Muscle of back (tissue), 11 donors: ENCODE measurements around the gene PIK3R1. TPM values are rescaled to one million over a fixed set of nuclear protein-coding genes. Genes with fewer than 3 reads are reported as not detected.

Experiments
- DNase-seq, 3 donors: peaks; one replicate each; pipeline versions ENCODE4 v3.0.0 to v3.0.0-alpha.2; 2013
- polyA plus RNA-seq, 10 donors: library from polyadenylated mRNA; unstranded; fragments of 120-200 nt; gene quantifications; one replicate each; pipeline ENCODE4 v1.2.1, GENCODE V29; 2013; ENCODE audit not compliant: insufficient read length in 10 of 10

The PIK3R1 gene
- polyA plus RNA-seq, 10 donors = 48.5 to 75.7 (median 62.7) TPM

- no peak for DNase-seq
Observed at GRCh38 chr5:68250661-68251298, 35.2 kb downstream of the PIK3R1 start.

GRCh38 chr5:68251386-68251785 is 35.8 kb downstream of the PIK3R1 start:
- DNase-seq = no peak

DNA sequence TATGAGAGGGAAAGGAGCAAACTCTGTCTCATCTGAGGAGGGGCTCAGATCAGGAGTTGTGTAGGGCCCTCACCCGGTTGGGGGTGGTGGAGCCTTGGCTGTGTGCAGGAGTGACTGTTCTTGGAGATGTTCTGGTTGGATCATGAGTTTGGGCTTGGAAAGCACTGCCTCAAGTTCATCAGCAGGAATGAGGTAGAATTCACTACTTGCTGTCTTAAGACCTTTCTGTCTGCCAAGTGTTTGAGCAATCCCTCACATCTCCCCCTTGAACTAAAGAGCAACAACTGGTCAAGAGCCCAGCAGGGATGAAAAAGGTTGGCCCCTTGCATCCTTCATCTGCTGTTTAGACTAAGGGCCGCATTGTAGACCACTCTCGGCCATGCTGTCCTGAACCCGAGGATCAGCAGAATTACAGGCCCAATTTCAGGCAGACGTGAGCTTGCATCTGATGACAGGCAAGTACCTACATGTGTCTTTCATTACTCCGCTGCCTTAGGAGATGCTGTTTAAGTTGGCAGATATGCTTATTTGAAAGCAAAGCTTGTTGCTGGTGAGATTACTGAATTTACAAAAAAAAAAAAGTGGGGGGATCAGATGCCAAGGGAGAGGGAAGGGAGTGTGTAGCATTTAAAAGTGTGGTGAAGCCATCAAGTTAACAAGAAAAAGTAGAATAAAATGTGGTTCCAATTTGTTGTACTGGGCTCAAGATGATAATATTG is 36.4 kb downstream of the PIK3R1 start:
- DNase-seq = peak; percentile 75 to 93 (median 79)

DNA sequence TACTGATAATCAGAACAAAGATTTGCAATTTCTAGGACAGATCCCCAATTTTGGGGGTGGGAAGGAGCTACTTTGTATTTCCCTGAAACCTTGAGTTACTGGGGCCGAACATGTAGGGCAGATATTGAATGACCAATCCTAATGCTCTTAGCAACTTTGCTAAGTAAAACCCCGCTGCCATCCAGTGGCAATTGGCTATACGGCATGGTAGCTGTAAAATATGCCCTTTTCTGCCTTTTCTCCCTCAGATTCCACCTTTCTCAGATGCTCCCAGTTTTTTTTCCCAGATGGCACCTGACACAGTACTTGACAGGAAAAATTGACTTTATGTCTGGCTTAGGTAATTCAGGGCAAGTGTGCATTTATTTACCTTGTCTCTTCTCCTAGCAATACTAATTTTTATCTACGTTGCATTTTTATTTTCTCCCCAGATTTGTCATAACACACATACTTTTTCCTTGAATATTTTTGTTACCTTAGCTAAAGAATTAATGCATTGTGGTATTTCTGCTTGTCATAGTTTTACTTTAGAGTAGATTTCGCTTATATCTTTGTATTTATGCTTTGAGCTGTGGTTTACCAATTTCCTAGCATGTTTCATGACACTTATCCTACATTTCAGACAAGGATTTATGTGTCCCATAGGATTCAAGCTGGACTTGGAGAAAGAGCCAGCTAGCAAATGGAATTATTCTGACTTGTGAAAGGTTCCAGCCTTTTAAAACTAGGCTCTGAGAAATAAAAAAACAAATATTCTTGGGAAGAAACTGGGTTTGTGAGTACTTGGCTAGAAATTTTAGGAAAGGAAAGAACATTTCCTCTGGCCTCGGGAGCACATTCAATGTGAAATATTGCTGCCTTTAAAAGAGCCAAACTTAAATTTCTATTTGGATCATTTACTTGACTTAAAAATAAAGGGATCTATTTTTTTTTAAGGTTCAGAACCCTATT is 37.4 kb downstream of the PIK3R1 start:
- DNase-seq = peak; percentile 72 to 90 (median 75)

DNA sequence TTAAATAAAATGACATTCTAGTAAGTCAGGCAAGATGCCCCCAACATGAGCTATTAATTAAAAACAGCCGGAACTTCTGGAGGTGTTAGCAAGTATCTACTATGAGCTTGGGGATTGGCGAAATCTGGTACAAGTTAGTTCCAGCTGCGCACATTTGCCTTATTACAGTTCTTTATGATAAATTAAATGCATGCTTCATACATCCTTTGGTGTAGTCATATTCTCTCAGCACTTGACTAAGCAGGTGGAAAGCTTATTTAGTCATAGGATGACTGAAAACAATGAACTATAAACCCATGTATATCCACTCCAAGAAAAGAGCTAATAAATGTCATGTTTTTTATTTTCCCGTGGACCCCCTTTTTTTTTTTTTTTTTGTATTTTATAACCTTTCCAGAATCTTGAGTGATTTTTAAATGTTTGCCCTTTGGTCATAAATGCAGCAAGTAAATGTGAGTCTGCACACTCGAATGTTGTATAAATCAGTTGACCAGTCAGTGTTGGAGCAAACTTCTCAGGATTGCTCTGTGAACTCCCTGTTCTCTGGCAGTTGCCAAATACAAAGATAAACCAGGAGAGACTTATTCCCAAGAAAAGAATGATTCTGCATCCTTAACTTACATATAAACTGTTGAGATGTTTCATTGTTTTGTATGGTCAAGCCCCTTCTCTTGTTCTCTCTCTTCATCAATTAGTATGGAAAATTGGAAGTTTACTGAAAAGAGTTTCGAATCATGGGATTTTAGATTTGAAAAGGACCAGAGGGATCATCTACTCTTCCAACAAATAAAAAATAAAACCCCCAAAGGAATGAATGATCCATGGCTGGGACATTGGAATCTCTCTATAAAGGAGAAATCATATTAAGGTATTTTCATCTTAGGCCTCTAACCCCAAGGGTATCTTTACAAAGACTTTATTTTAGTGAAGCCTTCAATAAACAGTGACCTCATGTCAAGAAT is 38.3 kb downstream of the PIK3R1 start:
- peak; percentile 73 to 77 (median 73) for DNase-seq

- DNase-seq = no peak
Observed at GRCh38 chr5:68254810-68255209, 39.3 kb downstream of the PIK3R1 start.

- DNase-seq = no peak
Observed at GRCh38 chr5:68255305-68256120, 40.0 kb downstream of the PIK3R1 start.

DNA sequence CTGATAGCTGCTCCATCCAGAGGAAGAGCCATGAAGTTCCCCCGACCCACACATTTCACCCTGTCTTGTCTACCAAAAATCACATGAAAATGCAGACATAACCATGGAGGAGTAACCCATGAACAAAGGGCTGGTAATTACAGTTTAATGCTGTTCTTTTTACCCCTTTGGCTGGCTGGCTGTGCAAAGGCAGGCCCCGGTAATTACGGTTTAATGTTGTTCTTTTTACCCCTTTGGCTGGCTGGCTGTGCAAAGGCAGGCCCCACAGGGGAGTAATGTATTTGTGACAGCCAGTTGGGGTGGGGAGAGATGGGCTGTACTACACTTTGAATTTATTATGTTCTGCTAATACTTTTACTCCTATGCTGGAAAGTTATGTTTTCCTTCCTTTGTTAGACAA is 41.7 kb downstream of the PIK3R1 start:
- no peak for DNase-seq

- no peak for DNase-seq
Observed at GRCh38 chr5:68258531-68258930, 43.0 kb downstream of the PIK3R1 start.

DNA sequence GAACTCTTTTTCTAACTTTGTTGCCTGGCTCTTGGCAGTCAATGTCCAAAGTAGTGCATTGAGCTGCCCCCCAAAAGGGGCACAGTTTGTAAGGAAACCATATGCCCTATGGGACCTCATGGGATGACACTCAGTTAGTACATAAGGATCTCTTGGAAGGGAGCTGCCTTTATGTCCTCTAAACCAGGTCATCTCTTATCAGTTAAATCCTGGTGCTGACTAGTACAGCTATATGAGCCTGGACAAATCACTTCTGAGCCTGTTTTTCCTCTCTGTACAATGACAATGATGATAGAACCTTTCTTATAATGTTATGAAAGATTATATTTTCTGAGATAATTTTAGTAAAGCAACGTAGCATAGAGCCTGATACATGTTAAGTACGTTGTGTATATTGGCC is 44.1 kb downstream of the PIK3R1 start:
- no peak for DNase-seq

DNA sequence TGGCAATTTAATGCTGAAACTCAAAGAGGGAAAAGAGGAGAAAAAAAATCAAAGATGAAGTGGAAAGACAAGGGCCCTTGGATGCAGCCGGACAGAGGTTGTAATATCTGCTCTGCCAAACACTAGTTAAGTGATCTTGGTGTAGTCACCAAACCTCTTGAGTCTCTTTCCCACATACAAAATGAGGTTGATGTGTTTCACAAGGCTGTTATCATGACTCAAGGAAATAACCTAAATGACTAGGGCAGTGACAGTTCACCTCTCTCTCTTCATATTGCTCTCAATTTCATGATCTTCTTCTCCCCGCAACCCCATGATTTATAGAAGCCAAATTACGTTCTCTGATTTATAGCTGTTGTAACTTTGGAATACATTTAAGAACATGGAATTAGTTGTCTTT is 44.9 kb downstream of the PIK3R1 start:
- DNase-seq = no peak

- no peak for DNase-seq
Observed at GRCh38 chr5:68261169-68261568, 45.6 kb downstream of the PIK3R1 start.

DNA sequence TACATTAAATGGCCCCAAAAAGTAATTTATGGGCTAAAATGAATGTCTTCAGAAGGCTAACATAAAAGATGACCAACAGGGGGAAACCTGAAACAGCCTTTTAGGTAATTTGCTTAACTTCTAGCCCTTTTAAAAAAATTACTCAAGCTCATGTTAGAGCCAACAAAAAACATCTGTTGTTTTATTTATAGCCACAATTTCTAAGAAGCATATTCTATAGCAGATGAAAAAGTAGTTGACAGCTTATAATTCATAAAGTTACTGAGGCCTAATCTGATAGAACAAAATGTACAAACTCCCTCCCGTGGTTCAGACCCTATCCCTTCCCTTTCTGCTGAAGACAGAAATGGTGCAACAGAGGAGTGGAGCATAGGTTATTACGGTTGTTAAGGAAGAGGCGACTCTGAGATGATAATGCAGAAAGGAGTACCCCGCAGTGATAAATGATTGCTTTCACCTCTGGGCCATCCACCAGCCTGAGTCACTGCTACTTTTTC is 46.1 kb downstream of the PIK3R1 start:
- DNase-seq = peak in 2 of 3 donors; percentile 49 to 78

- DNase-seq = peak in 1 of 3 donors; percentile 65
Observed at GRCh38 chr5:68264024-68264956, 48.7 kb downstream of the PIK3R1 start.

- DNase-seq = no peak
Observed at GRCh38 chr5:68265347-68265746, 49.8 kb downstream of the PIK3R1 start.

- DNase-seq = no peak
Observed at GRCh38 chr5:68265822-68266395, 50.4 kb downstream of the PIK3R1 start.

GRCh38 chr5:68266457-68266856 is 50.9 kb downstream of the PIK3R1 start:
- no peak for DNase-seq

DNA sequence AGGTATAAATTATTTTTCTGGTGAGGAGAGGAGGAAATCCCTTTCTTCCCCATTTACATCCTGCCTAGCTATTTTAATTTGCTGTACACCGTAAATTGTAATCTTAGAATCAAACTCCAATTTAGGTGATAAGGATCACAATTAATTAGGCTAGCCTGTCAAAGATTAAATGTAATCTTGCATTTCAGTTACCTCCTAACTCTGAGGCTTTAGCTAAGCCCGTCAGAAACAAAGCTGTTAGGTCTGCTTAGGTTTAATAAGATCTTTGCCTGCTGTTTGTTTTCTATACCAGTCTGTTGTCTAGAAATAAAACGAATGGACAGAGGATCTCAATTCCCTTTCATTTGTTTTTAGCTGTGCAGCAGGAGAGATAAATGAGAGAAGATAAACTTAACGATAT is 51.5 kb downstream of the PIK3R1 start:
- no peak for DNase-seq
